Measurements from ENCODE around the gene SPRED2.

Gene SPRED2

DNA sequence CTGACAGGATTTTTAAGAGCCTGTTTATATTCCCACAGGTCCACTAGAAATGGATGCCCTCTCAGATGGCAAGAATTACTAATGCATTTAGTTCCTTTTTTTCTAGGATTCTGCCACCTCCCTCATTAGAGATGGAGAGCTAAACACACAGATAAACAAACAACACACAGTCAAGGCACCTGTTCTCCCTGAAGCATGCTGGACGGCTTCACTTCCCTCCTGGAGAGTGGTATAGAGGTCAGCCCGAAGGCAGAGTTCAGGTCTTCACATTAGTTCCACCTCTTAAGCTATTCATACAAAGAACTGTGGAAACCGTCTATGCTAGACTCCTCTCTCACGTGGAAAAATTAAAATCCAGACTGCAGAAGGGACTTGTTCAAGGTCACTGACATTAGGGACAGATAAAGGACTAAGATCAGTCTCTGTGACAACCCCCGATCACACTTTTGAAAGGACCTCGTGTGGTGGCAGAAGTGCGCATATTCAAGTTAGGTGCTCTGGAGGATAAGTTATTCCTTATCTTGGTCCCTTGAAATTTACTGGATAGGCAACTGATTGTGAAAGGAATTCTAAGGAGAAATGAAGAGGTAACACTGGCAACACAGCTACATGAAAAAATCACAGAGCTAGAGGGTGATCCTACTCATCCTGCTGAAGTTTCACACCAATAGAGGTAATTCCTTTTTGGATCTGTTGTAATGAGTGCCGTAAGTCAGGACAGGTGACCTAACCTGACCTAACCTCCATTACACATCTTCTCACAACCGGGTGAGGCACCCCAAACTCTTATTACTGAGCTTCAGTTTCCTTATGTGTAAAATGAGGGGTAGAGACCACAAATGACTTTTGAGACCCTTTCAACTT is 75.1 kb downstream of the SPRED2 start:
- Histone ChIP-seq H3K27me3 (ENCODE audit: control insufficient read depth, low read length) (no peaks in the 10 kb centered on the region), H3K9me2 (replicated peaks; ENCODE audit: control insufficient read depth, low read length) (no peaks in the 10 kb centered on the region), H3K79me2 (ENCODE audit: control insufficient read depth, low read length) (peaks cover 93% of the 10 kb centered on the region), H3K9me3 (ENCODE audit: control insufficient read depth, insufficient read depth, low read length) (no peaks in the 10 kb centered on the region), H3K4me2 (ENCODE audit: low read length) (peak overlapping the region; percentile 72), H3K36me3 (ENCODE audit: control insufficient read depth, low read length) (no peaks in the 10 kb centered on the region; the same call in 1 of the 2 replicates), H4K20me1 (ENCODE audit: control insufficient read depth, insufficient read depth, low read depth, low read length) (no peaks in the 10 kb centered on the region), H3K27ac (ENCODE audit: low read depth, low read length) (peak overlapping the region; percentile 8; the same call in 1 of the 2 replicates), H3F3A (ENCODE audit: control insufficient read depth, insufficient read depth) (peaks cover 16% of the 10 kb centered on the region), H3K4me1 (ENCODE audit: control insufficient read depth, low read length) (peaks cover 99% of the 10 kb centered on the region), H3K4me3 (ENCODE audit: low read length) (peak overlapping the region; percentile 35)
- no peak for TF ChIP-seq EZH2phosphoT487 (IDR thresholded peaks at IDR 0.05; ENCODE audit: borderline replicate concordance, low read length)
- TF ChIP-seq, protein P1, sequence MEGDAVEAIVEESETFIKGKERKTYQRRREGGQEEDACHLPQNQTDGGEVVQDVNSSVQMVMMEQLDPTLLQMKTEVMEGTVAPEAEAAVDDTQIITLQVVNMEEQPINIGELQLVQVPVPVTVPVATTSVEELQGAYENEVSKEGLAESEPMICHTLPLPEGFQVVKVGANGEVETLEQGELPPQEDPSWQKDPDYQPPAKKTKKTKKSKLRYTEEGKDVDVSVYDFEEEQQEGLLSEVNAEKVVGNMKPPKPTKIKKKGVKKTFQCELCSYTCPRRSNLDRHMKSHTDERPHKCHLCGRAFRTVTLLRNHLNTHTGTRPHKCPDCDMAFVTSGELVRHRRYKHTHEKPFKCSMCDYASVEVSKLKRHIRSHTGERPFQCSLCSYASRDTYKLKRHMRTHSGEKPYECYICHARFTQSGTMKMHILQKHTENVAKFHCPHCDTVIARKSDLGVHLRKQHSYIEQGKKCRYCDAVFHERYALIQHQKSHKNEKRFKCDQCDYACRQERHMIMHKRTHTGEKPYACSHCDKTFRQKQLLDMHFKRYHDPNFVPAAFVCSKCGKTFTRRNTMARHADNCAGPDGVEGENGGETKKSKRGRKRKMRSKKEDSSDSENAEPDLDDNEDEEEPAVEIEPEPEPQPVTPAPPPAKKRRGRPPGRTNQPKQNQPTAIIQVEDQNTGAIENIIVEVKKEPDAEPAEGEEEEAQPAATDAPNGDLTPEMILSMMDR (IDR thresholded peaks at IDR 0.05; ENCODE audit: low read depth, low read length, poor library complexity, severe bottlenecking) = no peak

DNA sequence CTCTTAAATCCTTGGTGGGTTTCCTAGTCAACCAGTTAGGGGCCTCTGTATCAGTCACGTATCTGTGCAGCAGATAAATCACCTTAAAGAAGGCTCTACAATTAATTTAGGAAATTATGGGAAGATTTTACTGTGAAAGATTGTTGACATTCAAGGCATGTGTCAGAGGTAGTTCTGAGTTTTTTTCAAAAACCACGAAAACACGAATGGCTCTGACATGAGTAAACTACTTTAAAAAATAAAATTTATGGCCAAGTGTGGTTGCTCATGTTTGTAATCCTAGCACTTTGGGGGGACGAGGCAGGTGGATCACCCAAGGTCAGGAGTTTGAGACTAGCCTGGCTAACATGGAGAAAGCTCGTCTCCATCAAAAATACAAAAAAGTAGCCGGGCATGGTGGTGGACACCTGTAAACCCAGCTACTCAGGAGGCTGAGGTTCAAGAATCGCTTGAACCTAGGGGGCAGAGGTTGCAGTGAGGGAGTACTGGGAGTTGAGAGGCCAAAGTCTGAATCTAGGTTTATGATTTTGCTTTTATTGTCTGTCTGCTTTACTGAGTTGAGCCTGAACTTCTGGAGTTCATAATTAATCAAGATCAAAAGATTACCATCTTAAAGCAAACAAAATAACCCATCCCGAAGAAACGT is 77.1 kb downstream of the SPRED2 start:
- peak overlapping the region; percentile 47 for H3K27ac ChIP-seq (ENCODE audit: low read depth, low read length)
- peaks cover 91% of the 10 kb centered on the region for H3K79me2 ChIP-seq (ENCODE audit: control insufficient read depth, low read length)
- H3K4me1 ChIP-seq (ENCODE audit: control insufficient read depth, low read length) = peaks cover 99% of the 10 kb centered on the region
- peak overlapping the region; percentile 47 for H3K4me3 ChIP-seq (ENCODE audit: low read length)
- H3K9me3 ChIP-seq (ENCODE audit: control insufficient read depth, insufficient read depth, low read length) = no peaks in the 10 kb centered on the region
- no peaks in the 10 kb centered on the region for H3K27me3 ChIP-seq (ENCODE audit: control insufficient read depth, low read length)
- no peak for TF ChIP-seq EZH2phosphoT487 (IDR thresholded peaks at IDR 0.05; ENCODE audit: borderline replicate concordance, low read length)
- TF ChIP-seq, protein P1 (IDR thresholded peaks at IDR 0.05; ENCODE audit: low read depth, low read length, poor library complexity, severe bottlenecking) = no peak
- H4K20me1 ChIP-seq (ENCODE audit: control insufficient read depth, insufficient read depth, low read depth, low read length) = no peaks in the 10 kb centered on the region
- H3K36me3 ChIP-seq (ENCODE audit: control insufficient read depth, low read length) = no peaks in the 10 kb centered on the region; the same call in 1 of the 2 replicates
- H3F3A ChIP-seq (ENCODE audit: control insufficient read depth, insufficient read depth) = peaks cover 14% of the 10 kb centered on the region; the same call in 1 of the 2 replicates
- H3K4me2 ChIP-seq (ENCODE audit: low read length) = peak overlapping the region; percentile 72
- no peaks in the 10 kb centered on the region for H3K9me2 ChIP-seq (replicated peaks; ENCODE audit: control insufficient read depth, low read length)

DNA sequence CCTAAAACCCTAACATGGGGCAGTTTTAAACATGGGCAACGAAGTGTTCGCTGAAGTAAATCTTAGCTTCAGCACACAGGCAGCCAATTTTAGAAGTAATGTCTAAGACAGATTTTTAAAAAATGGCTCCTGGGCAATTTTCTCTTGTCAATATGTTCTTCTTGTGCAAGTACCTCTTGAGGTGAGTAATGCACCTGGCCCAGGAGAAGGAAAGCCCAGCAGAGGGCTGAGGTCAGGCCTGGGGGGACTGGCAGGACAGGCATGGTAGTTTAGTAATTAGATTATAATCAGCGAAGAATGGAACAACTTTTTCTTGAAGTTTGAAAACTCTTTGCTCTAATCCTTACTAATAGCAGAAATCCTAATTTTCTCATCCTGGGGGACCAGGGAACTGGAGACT is 77.6 kb downstream of the SPRED2 start:
- H4K20me1 ChIP-seq (ENCODE audit: control insufficient read depth, insufficient read depth, low read depth, low read length) = no peaks in the 10 kb centered on the region
- H3K4me2 ChIP-seq (ENCODE audit: low read length) = peak overlapping the region; percentile 72

More for the DNA sequence above, 77.6 kb downstream of the SPRED2 start:
- Histone ChIP-seq H3K36me3 (ENCODE audit: control insufficient read depth, low read length) (no peaks in the 10 kb centered on the region; the same call in 1 of the 2 replicates), H3F3A (ENCODE audit: control insufficient read depth, insufficient read depth) (peaks cover 14% of the 10 kb centered on the region; the same call in 1 of the 2 replicates), H3K27ac (ENCODE audit: low read depth, low read length) (peak overlapping the region; percentile 47), H3K4me1 (ENCODE audit: control insufficient read depth, low read length) (peaks cover 99% of the 10 kb centered on the region), H3K27me3 (ENCODE audit: control insufficient read depth, low read length) (no peaks in the 10 kb centered on the region), H3K9me3 (ENCODE audit: control insufficient read depth, insufficient read depth, low read length) (no peaks in the 10 kb centered on the region), H3K4me3 (ENCODE audit: low read length) (peak overlapping the region; percentile 47), H3K9me2 (replicated peaks; ENCODE audit: control insufficient read depth, low read length) (no peaks in the 10 kb centered on the region), H3K79me2 (ENCODE audit: control insufficient read depth, low read length) (peaks cover 93% of the 10 kb centered on the region)
- TF ChIP-seq EZH2phosphoT487 (IDR thresholded peaks at IDR 0.05; ENCODE audit: borderline replicate concordance, low read length) = no peak
- TF ChIP-seq, protein P1 (IDR thresholded peaks at IDR 0.05; ENCODE audit: low read depth, low read length, poor library complexity, severe bottlenecking) = no peak
